ENCODE results near the gene PLP1.

The PLP1 gene

DNA sequence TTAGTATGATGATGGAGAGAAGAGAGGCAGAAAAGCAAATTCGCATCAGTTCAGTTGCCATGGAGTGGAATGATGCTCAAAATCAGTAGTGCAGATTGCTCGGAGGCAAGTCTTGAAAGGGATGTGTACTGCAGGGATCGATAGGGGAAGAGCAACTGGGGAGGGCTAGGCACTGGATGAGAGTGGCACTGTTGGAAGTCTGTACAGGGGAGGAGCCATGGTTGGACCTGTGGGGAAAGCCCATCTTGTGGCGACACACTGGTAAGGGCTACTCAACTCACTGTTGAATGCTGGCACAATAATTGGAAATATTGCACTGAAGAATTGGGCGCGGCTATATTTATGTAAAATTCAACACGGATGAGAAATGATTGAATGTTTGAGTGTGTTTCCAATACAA lies 54.2 kb downstream of the PLP1 start:
- DNase-seq (ENCODE audit: low read depth), result no peak

GRCh38 chrX:103831342-103831802 lies 54.7 kb downstream of the PLP1 start:
- no peak for DNase-seq (ENCODE audit: low read depth)

DNA sequence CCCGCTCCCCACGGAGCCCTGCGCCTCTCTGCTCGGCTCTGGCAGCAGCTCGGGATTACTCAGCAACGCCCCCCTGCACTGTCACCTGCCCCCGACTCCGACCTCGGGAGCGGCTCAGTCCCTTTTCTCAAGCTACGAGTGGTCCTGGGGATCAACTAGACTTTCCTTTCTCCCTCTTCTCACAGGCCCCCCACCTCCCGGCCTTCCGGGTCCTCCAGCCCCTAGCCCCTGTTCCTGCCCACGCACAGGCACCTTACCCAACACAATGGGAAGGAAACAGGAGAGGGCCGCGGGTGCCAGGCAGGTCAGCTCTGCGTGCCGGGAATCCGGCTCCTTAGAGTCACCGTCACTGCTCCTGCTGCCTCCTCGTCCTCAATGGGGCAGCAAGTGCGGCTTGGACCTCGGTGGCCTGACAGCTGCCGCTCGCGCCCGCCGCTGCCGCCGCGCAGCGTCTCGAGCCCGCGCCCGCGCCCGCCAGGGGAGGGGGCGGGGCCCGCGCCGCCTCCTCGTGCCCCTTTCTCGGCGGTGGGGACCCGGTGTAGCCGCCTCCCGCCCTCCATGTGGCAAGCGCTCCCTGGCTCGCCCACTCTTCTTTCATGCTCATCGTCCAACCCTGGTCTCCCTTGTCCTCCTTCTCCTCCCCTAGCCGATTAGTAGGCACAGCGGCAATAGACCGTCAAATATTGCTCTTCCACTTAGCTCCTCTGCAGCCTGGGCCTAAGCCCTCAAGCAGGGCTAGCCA lies 55.3 kb downstream of the PLP1 start, which contains the start of gene RAB9B:
RAB9B (minus strand) TSS at position 455 of the 742 bp plus-strand sequence. CDS start 6,473 bp downstream, outside the sequence.
- DNase-seq (ENCODE audit: low read depth), result no peak

- no peak for DNase-seq (ENCODE audit: low read depth)
Observed at GRCh38 chrX:103839404-103839803, 62.8 kb downstream of the PLP1 start.

Measured in CMK (cell line).